ENCODE measurements around the gene TMCC3.

The TMCC3 gene

GRCh38 chr12:94596596-94596995, 53.8 kb downstream of the TMCC3 start:
- DNase-seq = peak; percentile 66

- DNase-seq = no peak
Measured at GRCh38 chr12:94595152-94595551, 55.2 kb downstream of the TMCC3 start.

- DNase-seq = no peak
Measured at GRCh38 chr12:94594443-94594825, 55.9 kb downstream of the TMCC3 start.

DNA sequence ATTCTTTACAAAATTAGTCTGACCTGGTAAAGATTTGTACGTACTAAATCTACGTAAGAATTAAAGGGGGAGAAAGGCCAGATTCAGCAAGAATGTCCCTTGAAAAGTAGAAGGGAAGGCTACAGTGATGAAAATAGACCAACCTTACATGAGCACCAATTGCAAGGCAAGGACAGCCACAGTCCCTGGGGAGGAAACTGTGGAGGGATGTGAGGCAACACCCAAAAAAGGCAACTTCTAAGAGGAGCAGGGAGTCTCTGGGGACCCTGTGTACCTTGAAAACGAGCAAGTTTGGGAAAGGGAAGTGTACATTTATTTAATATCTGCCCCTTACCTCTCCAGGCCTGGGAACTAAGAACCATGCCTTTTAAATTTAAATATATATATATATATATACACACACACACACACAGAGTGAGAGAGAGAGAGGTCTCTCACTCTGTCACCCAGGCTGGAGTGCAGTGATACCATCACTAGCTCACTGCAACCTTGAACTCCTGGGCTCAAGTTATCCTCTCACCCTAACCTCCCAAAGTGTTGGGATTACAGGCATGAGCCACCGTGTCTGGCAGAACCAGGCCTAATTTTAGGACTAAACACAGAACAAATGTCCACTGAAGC, 56.4 kb downstream of the TMCC3 start:
- DNase-seq = peak; percentile 10

- peak; percentile 24 for DNase-seq
Measured at GRCh38 chr12:94592723-94593122, 57.6 kb downstream of the TMCC3 start.

GRCh38 chr12:94592080-94592479, 58.3 kb downstream of the TMCC3 start:
- no peak for DNase-seq

DNA sequence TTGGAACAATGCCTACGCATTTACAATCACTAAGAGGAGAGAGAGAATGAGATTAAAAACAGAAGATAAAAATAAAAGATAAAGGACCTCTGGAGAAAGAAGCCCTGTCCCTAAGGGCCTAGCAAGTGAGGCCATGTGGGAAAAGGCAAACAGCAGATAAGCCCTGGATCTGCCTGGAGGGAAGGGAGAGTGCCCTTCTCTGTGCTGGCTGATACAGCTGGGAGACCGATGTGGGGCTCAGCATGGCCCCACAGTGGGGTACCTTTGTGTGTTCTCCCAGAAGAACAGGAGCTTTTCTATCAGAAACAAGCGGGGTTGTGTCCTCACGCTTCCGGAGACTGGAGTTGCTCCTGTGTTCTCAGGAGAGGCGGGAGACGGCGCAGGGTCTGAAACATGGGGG, 59.9 kb downstream of the TMCC3 start:
- no peak for DNase-seq

- DNase-seq = no peak
Measured at GRCh38 chr12:94589591-94590001, 60.8 kb downstream of the TMCC3 start.

DNA sequence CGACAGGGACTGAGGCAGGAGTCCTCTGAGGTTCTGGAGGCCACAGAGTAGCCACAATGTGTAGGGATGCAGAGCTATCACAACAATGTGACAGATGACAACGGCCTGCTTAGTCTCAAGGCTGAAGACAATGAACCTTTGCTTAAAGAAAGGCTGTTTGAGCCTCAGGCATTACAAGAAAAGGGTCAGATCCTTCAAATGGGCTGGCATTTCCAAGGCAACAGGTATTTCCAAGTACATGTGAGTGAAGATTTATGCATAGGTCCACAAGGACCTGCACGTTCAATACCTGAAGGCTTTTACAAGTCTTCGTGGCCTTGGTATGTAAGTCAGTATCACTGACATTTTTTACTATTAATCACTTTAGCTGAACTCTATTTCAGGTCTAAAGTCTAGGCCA, 62.0 kb downstream of the TMCC3 start:
- DNase-seq = no peak

DNA sequence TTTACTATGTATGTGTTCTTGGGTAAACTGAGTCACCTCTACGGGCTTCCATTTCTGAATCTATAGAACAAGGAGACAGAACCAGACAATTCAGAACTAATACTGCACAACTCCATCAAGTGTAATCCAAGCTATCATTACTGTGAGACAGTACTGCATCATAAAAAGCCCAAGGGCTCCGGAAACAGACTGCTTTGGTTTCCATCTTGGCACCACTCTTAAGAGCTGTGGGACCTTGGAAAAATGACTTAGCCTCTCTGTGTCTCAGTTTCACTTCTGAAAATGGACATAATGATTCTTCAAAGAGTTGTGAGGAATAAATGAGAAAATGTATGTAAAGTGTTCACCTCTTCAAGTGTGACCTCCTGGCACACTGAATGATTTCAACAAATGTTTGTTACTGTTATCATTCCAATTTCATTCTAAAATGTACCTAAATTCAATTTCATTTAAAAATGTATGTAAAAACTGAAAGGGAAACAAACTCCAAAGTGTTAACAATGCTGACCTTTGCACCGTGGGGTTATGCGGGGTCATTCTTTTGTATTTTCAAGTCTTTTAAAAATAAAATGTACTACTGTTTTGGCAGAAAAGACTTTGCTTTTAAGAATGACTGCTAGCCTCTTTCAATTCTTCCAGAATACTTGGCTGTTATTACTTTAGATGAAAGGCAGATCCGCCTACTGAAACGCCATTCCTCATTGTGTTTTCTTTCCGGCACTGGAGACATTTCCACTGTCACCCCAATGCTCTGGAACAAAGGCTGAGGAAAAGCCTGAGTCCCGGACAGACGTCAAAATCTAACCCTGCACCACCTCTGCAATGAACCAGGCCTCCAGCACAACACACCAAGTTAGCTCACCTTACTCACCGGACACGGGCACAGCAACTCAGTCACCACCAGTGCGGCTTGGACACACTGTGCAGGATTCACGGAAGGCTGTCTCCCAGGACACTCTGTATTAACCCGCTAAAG, 62.8 kb downstream of the TMCC3 start:
- DNase-seq = no peak

GRCh38 chr12:94586589-94587259, 63.6 kb downstream of the TMCC3 start:
- no peak for DNase-seq

DNA sequence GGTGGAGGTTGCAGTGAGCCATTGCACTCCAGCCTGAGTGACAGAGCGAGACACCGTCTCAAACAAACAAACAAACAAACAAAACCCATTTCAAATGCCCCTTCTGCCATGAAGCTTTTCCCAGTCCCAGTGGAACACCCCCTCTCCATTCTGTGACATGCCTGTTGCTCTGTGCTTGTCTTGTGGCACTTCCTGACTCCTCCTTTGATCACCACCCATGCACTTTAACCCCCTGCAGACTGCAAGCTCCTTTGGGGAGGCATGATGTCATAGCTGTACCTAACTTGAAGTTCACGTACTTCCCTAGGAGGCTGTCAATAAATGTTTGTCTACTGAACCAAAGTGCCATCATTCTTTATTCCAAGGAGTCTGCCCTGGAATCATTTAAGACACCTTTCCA, 64.7 kb downstream of the TMCC3 start:
- DNase-seq = no peak

DNA sequence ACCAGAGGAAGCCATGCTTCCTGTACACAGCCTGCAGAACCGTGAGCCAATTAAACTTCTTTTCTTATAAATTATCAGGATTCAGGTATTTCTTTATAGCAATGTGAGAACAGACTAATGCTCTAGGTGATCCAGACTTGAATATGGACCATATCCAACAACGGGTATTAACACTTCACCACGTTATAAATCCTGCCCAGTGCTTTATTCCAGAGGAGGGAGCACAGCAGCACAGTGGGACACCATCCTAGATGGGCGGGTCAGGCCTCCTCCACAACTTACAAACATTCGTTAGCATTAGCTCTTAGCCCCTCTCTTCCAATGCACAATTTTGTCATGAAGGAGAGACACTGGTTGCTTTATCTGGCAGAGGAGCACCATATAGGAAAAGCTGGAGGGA, 66.0 kb downstream of the TMCC3 start:
- DNase-seq = no peak

DNA sequence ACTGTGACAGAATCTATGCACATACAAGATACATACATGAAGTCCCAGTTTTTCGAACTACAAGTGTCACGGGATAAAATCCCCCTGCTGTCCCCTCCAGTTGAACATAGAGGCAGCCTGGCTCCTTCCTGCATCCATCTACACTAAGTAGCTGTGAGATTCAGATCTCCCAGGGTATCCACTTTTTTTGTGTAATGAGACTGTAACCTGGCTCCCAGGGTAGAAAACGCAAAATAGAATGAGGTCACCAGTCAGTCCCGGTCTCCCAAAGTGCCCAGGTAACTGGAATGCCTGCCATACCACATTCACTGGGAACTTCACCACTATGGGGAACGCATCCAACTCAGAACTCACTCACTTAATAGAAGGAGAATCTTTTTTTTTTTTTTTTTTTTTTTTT, 67.8 kb downstream of the TMCC3 start:
- DNase-seq = no peak

GRCh38 chr12:94575645-94576403, 74.5 kb downstream of the TMCC3 start:
- no peak for DNase-seq

- no peak for DNase-seq
Measured at GRCh38 chr12:94575024-94575423, 75.3 kb downstream of the TMCC3 start.

- DNase-seq = no peak
Measured at GRCh38 chr12:94571556-94571955, 78.8 kb downstream of the TMCC3 start.

DNA sequence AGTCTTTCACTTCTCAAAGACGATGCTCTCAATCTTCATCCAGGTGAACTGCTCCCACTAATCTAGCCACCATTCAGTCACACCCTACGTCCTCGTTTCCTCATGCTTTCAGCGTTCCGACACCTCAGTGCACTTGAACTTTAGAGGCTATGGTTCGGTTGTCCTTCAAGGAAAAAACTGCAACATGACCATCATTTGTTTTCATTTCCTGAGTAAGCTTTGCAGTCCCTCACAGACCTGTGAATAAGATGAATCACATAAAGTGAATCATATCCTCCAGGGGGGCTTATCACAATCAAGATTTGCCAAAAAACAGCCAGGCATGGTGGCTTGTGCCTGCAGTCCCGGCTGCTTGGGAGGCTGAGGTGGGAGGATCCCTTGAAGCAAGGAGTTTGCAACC, 80.2 kb downstream of the TMCC3 start:
- no peak for DNase-seq

- DNase-seq = no peak
Measured at GRCh38 chr12:94567761-94568160, 82.6 kb downstream of the TMCC3 start.

DNA sequence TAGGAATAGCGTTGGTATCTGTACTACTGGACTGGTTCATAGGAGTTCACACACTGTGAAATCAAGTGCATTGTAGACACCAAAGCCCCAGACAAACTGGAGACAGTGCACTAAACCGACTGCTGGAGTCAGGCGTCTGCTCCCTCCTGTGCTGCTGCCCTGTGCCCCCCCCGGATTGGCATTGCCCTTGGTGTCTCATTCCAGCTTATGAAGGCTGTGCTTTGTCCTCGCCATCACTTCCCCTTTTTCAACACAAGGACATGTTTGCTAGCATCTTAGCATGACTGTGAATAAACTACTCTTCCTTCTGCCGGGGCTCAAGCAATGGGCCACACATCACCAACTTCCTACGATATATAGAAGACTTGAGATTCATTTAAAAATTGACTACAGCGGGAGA, 84.0 kb downstream of the TMCC3 start:
- DNase-seq = no peak

- DNase-seq = no peak
Measured at GRCh38 chr12:94565683-94566082, 84.7 kb downstream of the TMCC3 start.

DNA sequence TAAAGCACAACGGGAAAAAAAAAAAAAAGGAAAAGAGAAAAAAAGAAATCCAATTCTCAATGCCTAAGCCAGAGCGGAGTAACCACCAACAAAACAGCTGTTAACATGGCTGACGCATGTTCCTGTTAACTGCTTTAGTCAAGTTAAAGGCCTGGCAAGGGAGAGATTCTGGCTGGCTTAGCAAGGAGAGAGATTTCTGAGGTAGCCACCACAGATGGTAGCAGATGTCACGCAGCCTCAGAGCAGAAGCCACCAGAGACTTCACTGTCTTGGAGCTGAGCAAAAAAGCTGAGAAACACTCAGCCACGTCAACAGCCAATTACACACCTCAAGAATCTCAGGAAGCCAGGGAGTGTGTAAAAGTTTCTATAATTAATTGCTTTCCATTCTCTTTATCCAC, 87.1 kb downstream of the TMCC3 start:
- DNase-seq = no peak

DNA sequence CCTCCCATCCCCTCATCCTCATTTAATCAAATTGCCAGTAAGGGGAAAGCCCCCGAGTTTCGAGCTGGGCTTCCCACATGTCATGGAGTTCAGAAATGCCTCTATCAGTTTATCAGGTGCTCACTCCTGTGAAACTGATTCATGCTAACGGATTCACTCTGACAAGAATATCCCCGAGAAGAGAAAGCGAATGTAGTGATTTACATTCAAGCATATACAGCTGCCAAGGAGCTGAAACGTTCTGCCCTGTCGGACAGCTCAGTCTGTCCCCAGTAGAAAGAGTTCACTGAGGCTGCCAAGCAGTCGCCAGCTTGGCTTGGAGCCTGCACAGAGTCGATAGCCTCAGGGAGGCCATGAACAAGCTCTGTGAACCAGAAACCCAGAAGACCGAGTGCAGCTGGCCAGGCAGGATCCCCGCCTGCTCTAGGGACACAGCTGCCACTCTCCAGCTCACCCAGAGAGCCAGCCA, 88.4 kb downstream of the TMCC3 start:
- no peak for DNase-seq

Data from NCI-H1105 treated with DMSO at 0.1 percent for 48 hours (cell line).